ENCODE results near the gene VILL. TPM values are rescaled to one million over a fixed set of nuclear protein-coding genes. Genes with fewer than 3 reads are reported as not detected.

Gene VILL
- 131 TPM for total RNA-seq

- DNase-seq (ENCODE audit: low spot score), result peak; percentile 85
Observed at GRCh38 chr3:37990527-37990926, at the start of gene VILL. VILL (plus strand) TSS chr3:37990786; CDS start chr3:37993673, 2,887 bp downstream.

- no peak for DNase-seq (ENCODE audit: low spot score)
Observed at GRCh38 chr3:37941608-37942508, 48.7 kb upstream of the VILL start.

DNA sequence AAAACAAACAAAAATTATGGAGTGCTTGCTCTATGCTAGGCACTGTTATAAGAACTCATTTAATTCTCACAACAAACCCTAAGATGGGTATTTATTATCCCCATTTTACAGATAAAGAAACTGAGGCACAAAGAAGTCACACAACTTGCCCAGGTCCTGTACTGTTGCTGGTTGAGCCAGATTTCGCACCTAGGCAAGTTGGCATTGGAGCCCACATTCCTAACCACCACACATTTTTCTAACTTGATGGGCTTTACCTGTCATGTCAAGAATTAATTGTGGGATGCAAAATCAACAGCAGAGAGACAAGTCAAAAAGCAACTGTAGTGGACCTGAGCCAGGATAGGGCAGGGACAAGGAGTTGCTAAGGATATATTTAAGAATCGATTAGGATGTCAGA is 47.9 kb upstream of the VILL start:
- DNase-seq (ENCODE audit: low spot score), result no peak

DNA sequence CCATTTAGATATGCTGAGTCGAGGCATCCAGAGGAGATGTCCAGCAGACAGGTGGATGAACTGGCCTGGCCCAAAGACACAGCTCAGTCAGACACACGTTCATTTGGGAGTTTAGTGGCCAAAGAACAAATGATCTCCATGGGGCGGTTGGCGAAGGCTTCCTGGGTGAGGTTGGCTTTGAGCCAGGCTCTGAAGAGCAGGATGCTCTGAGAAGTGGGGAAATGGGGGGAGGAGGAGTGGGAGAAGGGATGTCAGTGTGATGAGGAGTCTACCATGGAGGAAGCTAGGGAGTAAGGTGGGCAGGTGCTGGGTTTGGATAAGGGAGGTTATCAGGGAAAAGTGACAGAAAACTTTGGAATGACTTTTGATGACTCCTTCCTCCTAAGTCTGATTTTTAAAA is 47.5 kb upstream of the VILL start:
- no peak for DNase-seq (ENCODE audit: low spot score)

DNA sequence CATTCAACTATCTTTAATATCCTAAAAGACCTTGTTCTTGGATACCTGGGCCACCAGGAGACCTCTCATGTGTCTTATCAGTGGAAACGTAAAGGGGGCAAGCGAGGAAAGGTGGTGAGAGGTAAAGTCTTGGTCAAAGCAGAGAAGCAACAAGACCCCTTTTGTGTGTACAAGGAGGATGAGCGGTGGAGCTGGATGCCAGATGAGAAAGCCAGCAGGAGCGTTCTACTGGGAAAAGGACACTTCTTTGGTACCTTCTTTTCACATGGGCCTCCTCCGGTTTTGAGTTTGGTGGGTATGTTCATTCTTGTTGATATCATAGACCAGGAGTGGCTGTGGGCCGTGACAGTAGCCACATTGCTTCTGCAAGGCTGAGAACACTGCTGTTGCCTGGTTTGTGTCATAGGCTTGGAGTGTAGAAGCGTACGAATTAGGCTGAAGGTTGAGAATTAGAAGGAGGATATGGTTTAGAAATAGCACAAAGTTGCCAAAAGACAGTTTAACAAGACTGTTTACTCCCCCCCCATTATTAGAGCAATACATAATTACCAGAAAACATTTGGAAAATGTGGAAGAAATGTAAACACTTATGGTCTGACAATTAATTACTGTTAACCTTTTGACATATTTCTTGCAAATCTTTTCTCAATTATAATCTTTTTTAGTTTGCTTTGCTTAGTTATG is 46.8 kb upstream of the VILL start:
- no peak for DNase-seq (ENCODE audit: low spot score)

DNA sequence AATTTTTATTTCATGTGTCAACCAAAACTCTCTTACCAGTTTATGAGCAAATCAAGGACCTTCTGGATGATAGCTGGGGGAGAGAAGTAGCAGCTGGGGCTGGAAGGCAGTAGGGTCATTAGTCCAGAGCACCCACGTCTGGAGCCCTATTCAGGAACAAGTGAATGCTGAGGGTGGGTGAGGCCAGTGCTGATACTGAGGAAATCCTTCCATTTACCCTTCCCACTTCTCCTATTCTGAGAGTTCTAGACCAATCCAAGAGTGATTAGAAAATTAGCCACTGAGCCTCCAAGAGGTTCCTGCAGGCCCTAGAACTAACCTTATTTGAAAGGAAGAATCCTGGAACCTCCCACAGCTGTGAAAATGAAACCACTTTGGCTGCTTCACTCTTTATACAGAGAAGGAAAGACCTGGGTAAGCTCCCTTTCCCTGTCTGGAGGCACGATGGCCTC is 46.2 kb upstream of the VILL start:
- no peak for DNase-seq (ENCODE audit: low spot score)

GRCh38 chr3:37945156-37945806 is 45.3 kb upstream of the VILL start:
- no peak for DNase-seq (ENCODE audit: low spot score)

DNA sequence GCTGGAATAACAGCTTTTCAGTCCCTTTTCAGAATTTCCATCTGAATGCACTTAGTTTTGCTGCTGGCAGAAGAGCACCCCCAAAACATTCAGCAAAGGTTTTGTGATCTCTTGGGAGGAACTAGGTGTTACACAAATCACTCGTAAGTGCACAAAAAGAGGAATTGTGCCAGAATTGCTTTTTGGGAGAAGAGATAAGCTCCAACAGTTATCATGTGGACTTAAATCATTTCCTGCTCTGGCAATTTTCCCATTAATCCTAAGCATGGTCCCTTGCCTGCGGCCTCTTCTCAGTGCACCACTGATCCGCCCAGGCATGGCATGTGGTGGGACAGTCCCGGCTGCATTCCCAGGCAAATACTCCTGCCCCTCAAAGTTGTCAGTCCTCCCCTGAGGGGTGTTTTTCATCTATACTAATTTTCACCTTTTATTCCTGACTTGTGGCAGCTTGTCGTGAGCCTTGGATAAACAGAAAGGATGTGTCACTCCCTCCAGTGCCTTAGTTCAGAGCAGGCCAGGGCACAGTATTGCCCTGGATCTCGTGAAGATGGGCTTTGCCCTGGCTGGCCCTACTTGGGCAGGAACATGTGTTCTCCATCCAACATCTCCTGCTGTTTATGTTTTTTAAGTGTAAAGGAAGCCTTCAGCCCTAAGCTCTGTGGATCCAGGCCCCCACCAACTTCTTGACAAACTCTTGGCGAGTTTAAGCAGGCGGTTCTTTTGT is 44.6 kb upstream of the VILL start:
- peak; percentile 40 for DNase-seq (ENCODE audit: low spot score)

GRCh38 chr3:37946531-37946889 is 44.1 kb upstream of the VILL start:
- DNase-seq (ENCODE audit: low spot score), result no peak

- DNase-seq (ENCODE audit: low spot score), result no peak
Observed at GRCh38 chr3:37949866-37950265, 40.7 kb upstream of the VILL start.

GRCh38 chr3:37952564-37952963 is 38.0 kb upstream of the VILL start:
- DNase-seq (ENCODE audit: low spot score), result no peak

- no peak for DNase-seq (ENCODE audit: low spot score)
Observed at GRCh38 chr3:37953226-37953625, 37.4 kb upstream of the VILL start.

DNA sequence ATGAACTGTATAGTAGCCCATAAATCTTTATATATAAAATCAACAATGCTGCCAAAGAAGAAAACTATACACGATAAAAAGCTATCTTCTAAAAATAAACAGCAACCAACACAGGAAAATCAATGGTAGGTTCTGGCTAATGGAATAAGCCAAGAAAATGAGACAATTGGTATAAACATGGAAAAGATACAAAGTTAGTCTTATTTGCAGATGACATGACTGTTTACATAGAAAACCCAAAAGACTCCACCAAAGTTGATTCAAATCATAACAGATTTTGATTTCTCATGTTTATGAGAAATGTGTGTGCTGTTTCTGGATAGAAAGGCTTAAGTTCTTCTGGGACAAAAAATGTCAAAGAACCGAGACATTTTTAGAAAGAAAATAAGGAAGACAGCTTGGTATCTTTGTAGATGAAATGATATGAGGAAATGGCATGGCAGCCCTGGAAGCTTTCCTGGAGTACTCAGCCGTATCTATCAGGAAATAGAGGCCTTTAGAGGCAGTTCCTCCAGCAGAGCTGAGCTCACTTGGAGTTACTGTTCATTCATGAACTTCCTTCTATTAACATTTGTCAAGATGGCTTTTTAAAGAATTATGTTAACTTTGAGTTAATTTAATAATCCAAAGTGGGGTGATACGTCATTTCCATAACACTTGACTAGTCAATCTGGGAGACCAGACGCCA is 36.7 kb upstream of the VILL start:
- no peak for DNase-seq (ENCODE audit: low spot score)

- DNase-seq (ENCODE audit: low spot score), result no peak
Observed at GRCh38 chr3:37954881-37955280, 35.7 kb upstream of the VILL start.

DNA sequence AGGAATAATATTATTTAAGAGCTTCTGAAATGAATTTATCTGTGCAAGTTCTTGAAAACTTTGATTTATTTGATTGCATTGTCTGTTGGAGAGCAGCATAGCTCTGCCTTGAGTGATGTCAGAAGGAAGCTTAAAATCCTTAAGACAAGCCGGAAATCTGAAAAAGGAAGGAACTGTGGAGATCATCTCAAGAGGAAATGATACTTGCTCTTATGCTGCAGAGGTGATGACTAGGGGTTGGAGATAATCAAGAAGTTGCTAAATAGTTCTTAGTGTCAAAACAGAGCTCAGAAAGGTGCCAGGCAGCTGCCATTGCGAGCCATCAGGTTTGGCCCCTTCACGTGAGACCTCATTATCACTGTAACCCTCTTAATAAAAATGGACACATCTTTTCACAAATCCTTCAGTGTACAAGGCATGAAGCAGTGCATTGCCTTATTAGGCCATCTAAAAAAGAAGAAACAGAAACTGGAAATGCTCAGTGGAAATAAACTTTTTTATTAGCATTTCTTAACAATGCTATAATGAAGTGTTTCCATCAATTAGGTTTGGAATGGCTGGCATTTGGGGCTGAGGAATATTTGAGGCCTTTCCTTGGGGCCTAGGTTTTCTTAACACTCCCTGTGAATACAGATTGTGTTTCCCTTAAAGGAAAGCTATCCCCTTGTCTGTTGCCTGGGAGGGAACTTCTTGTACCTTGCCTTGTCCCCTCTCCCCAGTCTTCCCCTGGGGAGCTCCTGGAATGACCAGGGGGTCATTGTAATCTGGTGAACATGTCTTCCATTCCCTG is 34.5 kb upstream of the VILL start:
- no peak for DNase-seq (ENCODE audit: low spot score)

DNA sequence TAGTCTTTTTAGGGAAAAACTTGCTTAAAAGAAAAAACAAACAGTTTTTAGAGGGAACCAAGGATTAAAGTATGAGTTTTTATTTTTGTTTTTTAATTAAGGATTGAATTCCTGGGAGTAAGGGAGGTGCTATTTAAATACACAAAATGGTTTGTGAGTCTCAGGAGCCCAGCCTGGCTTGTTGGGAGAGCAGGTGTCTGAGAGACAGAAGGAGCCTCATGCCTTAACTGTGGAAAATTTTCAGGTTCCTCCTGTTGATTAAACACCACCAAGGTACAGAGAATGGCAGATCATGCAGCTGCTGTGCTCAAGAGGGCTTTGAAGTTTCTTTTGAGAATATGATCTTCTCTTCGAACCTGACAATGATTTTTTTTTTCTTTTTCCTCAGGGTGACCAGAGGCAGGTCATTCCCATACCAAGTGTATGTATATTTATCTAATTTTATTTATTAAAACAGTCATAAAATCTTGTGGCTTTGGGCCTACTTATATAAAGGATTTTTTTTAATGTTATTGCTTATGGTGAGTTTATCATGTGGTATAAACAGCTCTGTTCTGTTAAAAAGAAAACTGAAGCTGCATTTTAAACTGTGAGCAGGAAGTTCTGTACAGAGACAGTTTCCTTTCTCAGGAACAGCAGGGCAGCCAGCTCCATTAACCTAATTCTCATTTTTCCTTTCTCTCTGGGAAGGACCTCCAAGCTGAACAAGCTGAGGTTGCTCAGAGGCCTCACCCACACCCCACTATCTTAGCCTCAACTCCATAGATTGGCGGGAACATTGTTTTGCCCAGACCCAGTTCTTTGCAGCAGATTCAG is 33.7 kb upstream of the VILL start:
- DNase-seq (ENCODE audit: low spot score), result no peak

- no peak for DNase-seq (ENCODE audit: low spot score)
Observed at GRCh38 chr3:37957539-37957936, 33.0 kb upstream of the VILL start.

- DNase-seq (ENCODE audit: low spot score), result no peak
Observed at GRCh38 chr3:37961622-37962431, 28.8 kb upstream of the VILL start.

DNA sequence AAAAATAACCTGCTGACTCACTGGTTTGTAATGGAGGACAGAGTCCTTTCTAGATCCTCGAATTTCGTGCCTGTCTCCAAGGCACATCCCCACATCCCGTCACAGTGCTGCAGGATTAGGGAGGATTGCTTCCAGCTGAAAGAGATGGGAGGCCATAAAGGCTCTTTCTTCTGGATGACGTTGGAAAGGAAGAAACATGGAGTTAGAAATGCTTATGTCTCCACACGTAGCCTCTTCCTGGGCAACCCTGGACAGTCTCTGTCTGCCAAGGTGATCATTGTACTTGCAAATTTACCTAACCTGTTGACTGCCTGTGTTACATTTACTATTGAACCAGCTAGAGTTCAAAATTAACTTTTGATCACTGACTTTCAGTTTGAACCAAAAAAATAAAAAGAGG is 27.6 kb upstream of the VILL start:
- DNase-seq (ENCODE audit: low spot score), result no peak

Data from mucosa of gallbladder (tissue), 1 donor.